SK-N-SH treated with all-trans-retinoic acid at 6 μM for 48 hours (cell line): ENCODE results near the gene FGF5.

Experiments
- ATAC-seq: fragments of 200-7000 bp; cut with Tn5 transposase; 3 replicates; pipeline ENCODE4 v1.9.1; 2020; ENCODE audit warnings: mild to moderate bottlenecking, moderate library complexity
- ARNTL ChIP-seq: fragments of 450-650 bp; formaldehyde crosslinking; IDR thresholded peaks from 2 replicates; pipeline ENCODE4 v1.5.0; 2020; ENCODE audit warnings: low read depth, mild to moderate bottlenecking, moderate library complexity, borderline replicate concordance
- BACH2 ChIP-seq: fragments of 250-450 bp; sonication (Bioruptor Pico); IDR thresholded peaks from 2 replicates; pipeline ENCODE4 v1.9.0; 2021; ENCODE audit warnings: mild to moderate bottlenecking, borderline replicate concordance
- CSDC2 ChIP-seq: fragments of 250-450 bp; sonication (Bioruptor Pico); IDR thresholded peaks from 2 replicates; pipeline ENCODE4 v1.5.0; 2020; ENCODE audit warnings: mild to moderate bottlenecking, moderate library complexity
- ESRRG ChIP-seq: fragments of 250-450 bp; sonication (Bioruptor Pico); IDR thresholded peaks from 2 replicates; pipeline ENCODE4 v1.6.1; 2021; ENCODE audit warnings: mild to moderate bottlenecking
- GLIS3 ChIP-seq: fragments of 250-450 bp; sonication (Bioruptor Pico); IDR thresholded peaks from 2 replicates; pipeline ENCODE4 v1.5.0; 2020; ENCODE audit warnings: mild to moderate bottlenecking, moderate library complexity
- ISL1 ChIP-seq: fragments of 250-450 bp; sonication (Bioruptor Pico); IDR thresholded peaks from 2 replicates; pipeline ENCODE4 v2.1.2; 2022; ENCODE audit warnings: mild to moderate bottlenecking, moderate library complexity
- OSR1 ChIP-seq: fragments of 250-450 bp; sonication (Bioruptor Pico); IDR thresholded peaks from 2 replicates; pipeline ENCODE4 v1.8.0; 2022; ENCODE audit warnings: moderate library complexity, mild to moderate bottlenecking, inconsistent platforms
- PPARA ChIP-seq: fragments of 250-450 bp; sonication (Bioruptor Pico); IDR thresholded peaks from 2 replicates; pipeline ENCODE4 v1.5.0; 2020; ENCODE audit warnings: mild to moderate bottlenecking, borderline replicate concordance
- RARB ChIP-seq: fragments of 250-450 bp; sonication (Bioruptor Pico); IDR thresholded peaks from 2 replicates; pipeline ENCODE4 v1.8.0; 2021; ENCODE audit warnings: mild to moderate bottlenecking, moderate library complexity
- SNAI2 ChIP-seq: fragments of 250-450 bp; sonication (Bioruptor Pico); IDR thresholded peaks from 2 replicates; pipeline ENCODE4 v1.5.0; 2020; ENCODE audit warnings: mild to moderate bottlenecking, moderate library complexity
- TCF4 ChIP-seq: fragments of 250-450 bp; sonication (Bioruptor Pico); IDR thresholded peaks from 2 replicates; pipeline ENCODE4 v1.8.0; 2021; ENCODE audit warnings: mild to moderate bottlenecking, moderate library complexity, borderline replicate concordance
- TOX ChIP-seq: fragments of 250-450 bp; sonication (Bioruptor Pico); IDR thresholded peaks from 2 replicates; pipeline ENCODE4 v1.8.0; 2021; ENCODE audit warnings: mild to moderate bottlenecking, moderate library complexity, borderline replicate concordance
- ZFP3 ChIP-seq: fragments of 250-450 bp; sonication (Bioruptor Pico); IDR thresholded peaks from 2 replicates; pipeline ENCODE4 v1.5.0; 2020; ENCODE audit warnings: mild to moderate bottlenecking, moderate library complexity
- ZFP30 ChIP-seq: fragments of 450-650 bp; formaldehyde crosslinking; IDR thresholded peaks from 2 replicates; pipeline ENCODE4 v1.5.0; 2022; ENCODE audit warnings: mild to moderate bottlenecking, moderate library complexity
- ZNF565 ChIP-seq: fragments of 450-650 bp; formaldehyde crosslinking; conservative IDR thresholded peaks from 2 replicates; pipeline ENCODE4 v1.5.0; 2020; ENCODE audit warnings: low read depth, mild to moderate bottlenecking, moderate library complexity
- ZNF70 ChIP-seq: fragments of 450-650 bp; formaldehyde crosslinking; IDR thresholded peaks from 2 replicates; pipeline ENCODE4 v1.5.0; 2020; ENCODE audit warnings: mild to moderate bottlenecking, moderate library complexity
- ZNF8 ChIP-seq: fragments of 450-650 bp; formaldehyde crosslinking; IDR thresholded peaks from 2 replicates; pipeline ENCODE4 v1.5.0; 2020; ENCODE audit warnings: mild to moderate bottlenecking, moderate library complexity
- TF ChIP-seq, protein P1 (sequence below): fragments of 250-450 bp; sonication (Bioruptor Pico); IDR thresholded peaks from 2 replicates; pipeline ENCODE4 v1.8.0; 2020; ENCODE audit warnings: mild to moderate bottlenecking, moderate library complexity, borderline replicate concordance
- TF ChIP-seq, protein P2 (sequence below): fragments of 250-450 bp; sonication (Bioruptor Pico); IDR thresholded peaks from 2 replicates; pipeline ENCODE4 v1.5.1; 2021; ENCODE audit warnings: mild to moderate bottlenecking, moderate library complexity
- TF ChIP-seq, protein P3 (sequence below): fragments of 250-450 bp; sonication (Bioruptor Pico); IDR thresholded peaks from 2 replicates; pipeline ENCODE4 v1.8.0; 2021; ENCODE audit warnings: low read depth, mild to moderate bottlenecking, moderate library complexity, borderline replicate concordance
- TF ChIP-seq, protein P4 (sequence below): fragments of 250-450 bp; sonication (Bioruptor Pico); IDR thresholded peaks from 2 replicates; pipeline ENCODE4 v1.5.0; 2020; ENCODE audit warnings: mild to moderate bottlenecking, moderate library complexity
- TF ChIP-seq, protein P5 (sequence below): fragments of 250-450 bp; sonication (Bioruptor Pico); IDR thresholded peaks from 2 replicates; pipeline ENCODE4 v1.5.1; 2020; ENCODE audit warnings: low read depth, mild to moderate bottlenecking, moderate library complexity

Gene FGF5

DNA sequence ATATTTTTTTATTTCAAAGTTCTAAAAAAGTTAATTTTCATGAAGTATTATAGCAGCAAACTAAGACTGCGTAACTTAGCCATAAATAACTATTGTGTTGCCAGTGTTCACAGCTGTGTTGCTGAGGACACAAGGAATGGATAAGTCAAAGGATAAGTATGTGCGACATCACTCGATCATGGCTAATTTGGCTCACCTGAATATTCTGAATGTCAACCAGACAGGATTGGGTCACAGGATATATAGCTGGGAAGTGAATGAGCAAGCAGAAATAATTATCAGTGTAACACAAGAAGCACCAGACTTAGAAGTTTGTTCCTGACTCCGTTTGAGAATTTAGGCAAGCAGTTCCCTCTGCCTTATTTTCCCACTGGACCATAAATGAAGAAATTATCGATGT lies 35.3 kb upstream of the FGF5 start:
- peak; percentile 43 for ATAC-seq
- no peak for TF ChIP-seq ZNF70 (CRISPR knock-in tag)
- no peak for TF ChIP-seq ZNF8
- no peak for TF ChIP-seq TOX (CRISPR knock-in tag)

DNA sequence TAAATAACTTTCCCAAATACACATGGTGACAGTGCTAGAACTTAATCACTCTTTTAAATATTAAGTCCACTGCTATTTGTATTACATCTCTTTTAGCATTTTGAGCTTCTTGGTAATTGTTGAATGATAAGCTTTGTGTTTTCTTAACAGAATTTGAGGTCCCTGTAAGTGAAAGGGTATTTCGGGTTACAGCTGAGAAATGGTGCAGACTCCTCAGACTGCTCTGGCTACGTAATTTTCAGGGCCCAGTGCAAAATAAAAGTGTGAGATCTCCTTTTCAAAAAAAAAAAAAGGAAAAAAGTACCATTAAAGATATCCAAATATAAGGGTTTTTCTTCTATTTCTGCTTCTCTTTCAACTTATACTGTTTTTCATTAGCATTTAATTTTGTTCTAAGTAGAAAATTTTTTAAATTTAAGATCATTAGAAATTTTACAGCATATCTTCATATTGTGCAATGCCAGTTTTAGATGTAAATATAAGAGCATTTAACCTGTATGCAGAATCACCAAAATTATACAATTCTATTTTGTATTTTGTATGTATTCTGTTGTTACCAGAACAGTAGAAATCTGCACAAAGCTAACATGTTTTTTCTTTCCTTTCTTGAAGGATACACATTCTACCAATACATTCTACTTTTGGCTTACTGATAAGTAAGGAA lies 33.6 kb upstream of the FGF5 start:
- ATAC-seq, result peak; percentile 16; the same call in 1 of the 3 replicates
- TF ChIP-seq TOX (CRISPR knock-in tag), result no peak
- TF ChIP-seq ARNTL, result no peak
- TF ChIP-seq, protein P1, sequence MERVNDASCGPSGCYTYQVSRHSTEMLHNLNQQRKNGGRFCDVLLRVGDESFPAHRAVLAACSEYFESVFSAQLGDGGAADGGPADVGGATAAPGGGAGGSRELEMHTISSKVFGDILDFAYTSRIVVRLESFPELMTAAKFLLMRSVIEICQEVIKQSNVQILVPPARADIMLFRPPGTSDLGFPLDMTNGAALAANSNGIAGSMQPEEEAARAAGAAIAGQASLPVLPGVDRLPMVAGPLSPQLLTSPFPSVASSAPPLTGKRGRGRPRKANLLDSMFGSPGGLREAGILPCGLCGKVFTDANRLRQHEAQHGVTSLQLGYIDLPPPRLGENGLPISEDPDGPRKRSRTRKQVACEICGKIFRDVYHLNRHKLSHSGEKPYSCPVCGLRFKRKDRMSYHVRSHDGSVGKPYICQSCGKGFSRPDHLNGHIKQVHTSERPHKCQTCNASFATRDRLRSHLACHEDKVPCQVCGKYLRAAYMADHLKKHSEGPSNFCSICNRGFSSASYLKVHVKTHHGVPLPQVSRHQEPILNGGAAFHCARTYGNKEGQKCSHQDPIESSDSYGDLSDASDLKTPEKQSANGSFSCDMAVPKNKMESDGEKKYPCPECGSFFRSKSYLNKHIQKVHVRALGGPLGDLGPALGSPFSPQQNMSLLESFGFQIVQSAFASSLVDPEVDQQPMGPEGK, result no peak
- TF ChIP-seq ZNF8, result no peak
- TF ChIP-seq CSDC2 (CRISPR knock-in tag), result no peak
- no peak for TF ChIP-seq PPARA (CRISPR knock-in tag)
- TF ChIP-seq BACH2 (CRISPR knock-in tag), result no peak
- TF ChIP-seq ZFP30 (CRISPR knock-in tag), result no peak
- no peak for TF ChIP-seq RARB (CRISPR knock-in tag)
- TF ChIP-seq OSR1 (CRISPR knock-in tag), result no peak

DNA sequence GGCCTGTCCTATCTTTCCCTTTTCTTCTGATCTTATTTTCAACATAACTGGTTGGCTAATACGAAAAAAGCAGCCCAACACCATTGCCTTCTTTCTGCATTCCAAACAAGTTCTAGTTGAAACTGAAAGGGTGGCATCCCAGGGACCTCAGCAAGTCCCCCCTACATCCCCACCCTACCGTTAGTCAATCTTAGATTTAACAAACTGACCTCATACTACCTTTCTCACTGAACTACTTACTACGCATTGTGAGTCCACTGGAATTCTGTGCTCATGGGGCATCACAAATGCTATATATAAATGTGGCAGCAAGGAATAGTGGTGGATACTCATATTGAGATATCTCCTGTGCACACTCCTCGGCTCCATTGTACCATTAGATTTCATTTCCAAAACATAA lies 33.1 kb upstream of the FGF5 start:
- ATAC-seq, result no peak

DNA sequence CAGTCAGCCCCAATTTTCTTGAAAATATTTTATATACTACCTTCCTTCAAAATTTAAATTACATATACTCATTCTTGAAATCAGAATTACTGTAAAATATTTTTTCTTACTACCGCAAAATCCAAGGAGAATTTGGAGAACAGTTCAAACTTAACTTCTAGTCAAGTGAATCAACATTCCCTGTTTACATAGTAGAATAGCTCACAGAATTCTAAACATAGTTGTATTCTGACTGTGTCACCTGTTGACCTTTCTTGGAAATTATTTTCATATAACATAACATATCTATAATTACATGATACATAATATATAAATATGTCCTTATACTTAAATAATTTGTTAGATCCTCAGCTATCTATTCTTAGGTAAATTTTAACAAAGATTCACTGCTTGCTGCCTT lies 31.0 kb upstream of the FGF5 start:
- TF ChIP-seq ZNF8 (no peak), ESRRG (no peak), PPARA (CRISPR knock-in tag) (no peak), TCF4 (CRISPR knock-in tag) (no peak), ZNF565 (CRISPR knock-in tag) (no peak), OSR1 (CRISPR knock-in tag) (no peak), BACH2 (CRISPR knock-in tag) (no peak), RARB (CRISPR knock-in tag) (no peak)
- TF ChIP-seq, protein P2, sequence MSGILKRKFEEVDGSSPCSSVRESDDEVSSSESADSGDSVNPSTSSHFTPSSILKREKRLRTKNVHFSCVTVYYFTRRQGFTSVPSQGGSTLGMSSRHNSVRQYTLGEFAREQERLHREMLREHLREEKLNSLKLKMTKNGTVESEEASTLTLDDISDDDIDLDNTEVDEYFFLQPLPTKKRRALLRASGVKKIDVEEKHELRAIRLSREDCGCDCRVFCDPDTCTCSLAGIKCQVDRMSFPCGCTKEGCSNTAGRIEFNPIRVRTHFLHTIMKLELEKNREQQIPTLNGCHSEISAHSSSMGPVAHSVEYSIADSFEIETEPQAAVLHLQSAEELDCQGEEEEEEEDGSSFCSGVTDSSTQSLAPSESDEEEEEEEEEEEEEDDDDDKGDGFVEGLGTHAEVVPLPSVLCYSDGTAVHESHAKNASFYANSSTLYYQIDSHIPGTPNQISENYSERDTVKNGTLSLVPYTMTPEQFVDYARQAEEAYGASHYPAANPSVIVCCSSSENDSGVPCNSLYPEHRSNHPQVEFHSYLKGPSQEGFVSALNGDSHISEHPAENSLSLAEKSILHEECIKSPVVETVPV (CRISPR knock-in tag), result no peak
- no peak for ATAC-seq

More for the DNA sequence above, 33.1 kb upstream of the FGF5 start:
- TF ChIP-seq ZFP3 (CRISPR knock-in tag) (no peak), GLIS3 (CRISPR knock-in tag) (no peak), SNAI2 (no peak), ZNF70 (CRISPR knock-in tag) (no peak), TCF4 (CRISPR knock-in tag) (no peak), BACH2 (CRISPR knock-in tag) (no peak), RARB (CRISPR knock-in tag) (no peak), OSR1 (CRISPR knock-in tag) (no peak), PPARA (CRISPR knock-in tag) (no peak), ZNF8 (no peak), ISL1 (CRISPR knock-in tag) (no peak), ZNF565 (CRISPR knock-in tag) (no peak)
- TF ChIP-seq, protein P3, sequence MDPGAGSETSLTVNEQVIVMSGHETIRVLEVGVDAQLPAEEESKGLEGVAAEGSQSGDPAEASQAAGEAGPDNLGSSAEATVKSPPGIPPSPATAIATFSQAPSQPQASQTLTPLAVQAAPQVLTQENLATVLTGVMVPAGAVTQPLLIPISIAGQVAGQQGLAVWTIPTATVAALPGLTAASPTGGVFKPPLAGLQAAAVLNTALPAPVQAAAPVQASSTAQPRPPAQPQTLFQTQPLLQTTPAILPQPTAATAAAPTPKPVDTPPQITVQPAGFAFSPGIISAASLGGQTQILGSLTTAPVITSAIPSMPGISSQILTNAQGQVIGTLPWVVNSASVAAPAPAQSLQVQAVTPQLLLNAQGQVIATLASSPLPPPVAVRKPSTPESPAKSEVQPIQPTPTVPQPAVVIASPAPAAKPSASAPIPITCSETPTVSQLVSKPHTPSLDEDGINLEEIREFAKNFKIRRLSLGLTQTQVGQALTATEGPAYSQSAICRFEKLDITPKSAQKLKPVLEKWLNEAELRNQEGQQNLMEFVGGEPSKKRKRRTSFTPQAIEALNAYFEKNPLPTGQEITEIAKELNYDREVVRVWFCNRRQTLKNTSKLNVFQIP (CRISPR knock-in tag), result no peak
- TF ChIP-seq, protein P4, sequence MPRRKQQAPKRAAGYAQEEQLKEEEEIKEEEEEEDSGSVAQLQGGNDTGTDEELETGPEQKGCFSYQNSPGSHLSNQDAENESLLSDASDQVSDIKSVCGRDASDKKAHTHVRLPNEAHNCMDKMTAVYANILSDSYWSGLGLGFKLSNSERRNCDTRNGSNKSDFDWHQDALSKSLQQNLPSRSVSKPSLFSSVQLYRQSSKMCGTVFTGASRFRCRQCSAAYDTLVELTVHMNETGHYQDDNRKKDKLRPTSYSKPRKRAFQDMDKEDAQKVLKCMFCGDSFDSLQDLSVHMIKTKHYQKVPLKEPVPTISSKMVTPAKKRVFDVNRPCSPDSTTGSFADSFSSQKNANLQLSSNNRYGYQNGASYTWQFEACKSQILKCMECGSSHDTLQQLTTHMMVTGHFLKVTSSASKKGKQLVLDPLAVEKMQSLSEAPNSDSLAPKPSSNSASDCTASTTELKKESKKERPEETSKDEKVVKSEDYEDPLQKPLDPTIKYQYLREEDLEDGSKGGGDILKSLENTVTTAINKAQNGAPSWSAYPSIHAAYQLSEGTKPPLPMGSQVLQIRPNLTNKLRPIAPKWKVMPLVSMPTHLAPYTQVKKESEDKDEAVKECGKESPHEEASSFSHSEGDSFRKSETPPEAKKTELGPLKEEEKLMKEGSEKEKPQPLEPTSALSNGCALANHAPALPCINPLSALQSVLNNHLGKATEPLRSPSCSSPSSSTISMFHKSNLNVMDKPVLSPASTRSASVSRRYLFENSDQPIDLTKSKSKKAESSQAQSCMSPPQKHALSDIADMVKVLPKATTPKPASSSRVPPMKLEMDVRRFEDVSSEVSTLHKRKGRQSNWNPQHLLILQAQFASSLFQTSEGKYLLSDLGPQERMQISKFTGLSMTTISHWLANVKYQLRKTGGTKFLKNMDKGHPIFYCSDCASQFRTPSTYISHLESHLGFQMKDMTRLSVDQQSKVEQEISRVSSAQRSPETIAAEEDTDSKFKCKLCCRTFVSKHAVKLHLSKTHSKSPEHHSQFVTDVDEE (CRISPR knock-in tag), result no peak
- TF ChIP-seq, protein P5, sequence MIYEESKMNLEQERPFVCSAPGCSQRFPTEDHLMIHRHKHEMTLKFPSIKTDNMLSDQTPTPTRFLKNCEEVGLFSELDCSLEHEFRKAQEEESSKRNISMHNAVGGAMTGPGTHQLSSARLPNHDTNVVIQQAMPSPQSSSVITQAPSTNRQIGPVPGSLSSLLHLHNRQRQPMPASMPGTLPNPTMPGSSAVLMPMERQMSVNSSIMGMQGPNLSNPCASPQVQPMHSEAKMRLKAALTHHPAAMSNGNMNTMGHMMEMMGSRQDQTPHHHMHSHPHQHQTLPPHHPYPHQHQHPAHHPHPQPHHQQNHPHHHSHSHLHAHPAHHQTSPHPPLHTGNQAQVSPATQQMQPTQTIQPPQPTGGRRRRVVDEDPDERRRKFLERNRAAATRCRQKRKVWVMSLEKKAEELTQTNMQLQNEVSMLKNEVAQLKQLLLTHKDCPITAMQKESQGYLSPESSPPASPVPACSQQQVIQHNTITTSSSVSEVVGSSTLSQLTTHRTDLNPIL (CRISPR knock-in tag), result no peak
- TF ChIP-seq, all 23 proteins: peak for 0
